Stimulated activated naive CD8-positive, alpha-beta T cell treated with anti-CD3 and anti-CD28 coated beads, Interleukin-15, Interleukin-2, amounts not matched to agents 100 U/mL and 50 U/mL, for 24 hours (primary cell): Measurements from ENCODE around the gene CELF2.
A peak's percentile ranks its signal among the peaks of the same experiment; 100 is the strongest.

Experiments used
- ATAC-seq: fragments of 150-1000 bp; cut with Tn5 transposase; one replicate; pipeline ENCODE4 v1.10.0; 2021
- DNase-seq: peaks from one replicate; pipeline ENCODE4 v3.0.0; 2021

Gene CELF2

GRCh38 chr10:11249808-11250195 lies 232.1 kb downstream of the CELF2 start:
- no peak for DNase-seq

GRCh38 chr10:11250304-11250703 lies 232.6 kb downstream of the CELF2 start:
- DNase-seq, result no peak

More at GRCh38 chr10:11249808-11250195, 232.1 kb downstream of the CELF2 start:
- ATAC-seq, result no peak

DNA sequence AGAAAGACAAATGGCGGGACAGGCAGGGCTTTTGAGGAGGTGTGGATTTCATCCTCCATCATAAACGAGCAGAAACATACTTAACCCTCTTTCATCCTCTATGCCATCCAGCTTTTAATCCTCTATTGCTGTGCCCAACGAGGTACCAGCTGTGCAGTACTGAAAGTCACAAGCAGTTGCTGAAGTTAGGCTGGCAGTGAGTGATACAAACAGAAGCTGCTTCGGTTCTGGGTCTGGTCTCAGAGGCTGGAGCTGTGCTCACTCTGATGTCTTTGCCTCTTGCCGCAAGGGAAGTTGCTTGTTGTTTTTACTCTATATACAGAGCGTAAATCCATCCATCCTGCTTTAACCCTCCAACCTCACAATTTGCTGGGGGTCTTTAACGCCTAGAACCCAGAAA lies 235.2 kb downstream of the CELF2 start:
- DNase-seq, result no peak
- ATAC-seq, result no peak

More at GRCh38 chr10:11250304-11250703, 232.6 kb downstream of the CELF2 start:
- ATAC-seq, result no peak

- DNase-seq (no peak), ATAC-seq (no peak)
These were observed 235.8 kb downstream of the CELF2 start for GRCh38 chr10:11253385-11254002.

DNA sequence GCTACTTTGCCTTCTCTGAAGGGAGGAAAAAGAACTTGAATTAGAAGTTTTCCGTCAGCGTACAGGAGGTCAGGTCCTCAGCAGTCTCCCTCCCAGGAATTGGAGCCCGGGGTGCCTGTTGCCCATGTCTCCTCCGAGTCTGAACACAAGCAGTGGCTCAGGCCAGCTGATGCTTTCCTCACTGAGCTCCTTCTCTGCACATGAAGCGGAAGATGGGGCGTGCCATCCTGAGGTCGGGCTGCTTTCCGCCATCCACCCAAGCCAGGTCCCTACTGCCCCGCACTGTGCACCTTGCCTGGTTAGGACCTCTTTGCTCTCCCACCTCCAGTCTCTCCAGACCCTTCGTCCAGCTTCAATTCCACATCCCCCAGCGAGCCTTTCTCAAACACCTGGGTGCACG lies 237.5 kb downstream of the CELF2 start:
- DNase-seq (no peak), ATAC-seq (no peak)

GRCh38 chr10:11255796-11256444 lies 238.2 kb downstream of the CELF2 start:
- no peak for DNase-seq

DNA sequence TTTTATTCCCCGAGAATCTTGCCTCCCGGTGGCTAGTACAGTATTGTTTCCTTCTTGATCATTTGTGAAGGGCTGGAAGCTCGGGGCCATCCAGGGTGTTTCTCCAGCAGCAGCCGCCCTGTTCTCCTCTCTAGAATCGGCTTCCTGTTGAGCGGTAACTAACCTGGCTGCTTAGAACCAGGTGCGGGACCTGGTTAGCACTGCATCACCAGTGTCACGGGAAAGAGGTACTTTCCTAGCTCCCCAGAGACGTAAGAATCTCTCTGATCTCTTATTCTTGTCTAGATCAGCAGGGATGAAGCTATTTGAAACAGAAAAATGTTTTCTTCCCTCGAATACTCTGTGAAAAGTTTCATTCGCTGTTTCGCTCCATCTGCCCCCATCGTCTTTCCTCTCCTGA lies 239.2 kb downstream of the CELF2 start:
- DNase-seq, result no peak
- ATAC-seq, result no peak

More at GRCh38 chr10:11255796-11256444, 238.2 kb downstream of the CELF2 start:
- no peak for ATAC-seq

- no peak for DNase-seq
- ATAC-seq, result no peak
These were observed 239.9 kb downstream of the CELF2 start for GRCh38 chr10:11257440-11258090.

DNA sequence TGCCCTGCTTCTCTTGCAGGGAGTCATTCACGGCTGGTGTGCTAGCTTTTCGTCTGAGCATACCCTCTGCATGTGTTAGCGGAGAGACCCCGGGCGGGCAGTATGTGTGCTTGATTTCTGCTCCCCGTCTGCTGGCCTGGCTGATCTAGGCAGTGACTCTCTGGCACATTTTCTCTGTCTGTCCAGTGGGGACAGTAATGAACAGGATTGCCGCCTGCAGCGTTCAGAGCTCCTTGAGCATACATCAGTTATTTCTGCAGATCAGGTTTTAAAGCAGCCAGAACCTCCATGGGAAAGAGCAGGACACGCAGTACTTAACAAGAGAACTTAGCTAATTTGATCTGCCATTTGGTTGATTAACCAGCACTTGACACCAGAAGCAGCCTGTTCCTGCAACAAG lies 242.5 kb downstream of the CELF2 start:
- DNase-seq, result no peak
- no peak for ATAC-seq

GRCh38 chr10:11261143-11261542 lies 243.5 kb downstream of the CELF2 start:
- ATAC-seq, result no peak
- no peak for DNase-seq

DNA sequence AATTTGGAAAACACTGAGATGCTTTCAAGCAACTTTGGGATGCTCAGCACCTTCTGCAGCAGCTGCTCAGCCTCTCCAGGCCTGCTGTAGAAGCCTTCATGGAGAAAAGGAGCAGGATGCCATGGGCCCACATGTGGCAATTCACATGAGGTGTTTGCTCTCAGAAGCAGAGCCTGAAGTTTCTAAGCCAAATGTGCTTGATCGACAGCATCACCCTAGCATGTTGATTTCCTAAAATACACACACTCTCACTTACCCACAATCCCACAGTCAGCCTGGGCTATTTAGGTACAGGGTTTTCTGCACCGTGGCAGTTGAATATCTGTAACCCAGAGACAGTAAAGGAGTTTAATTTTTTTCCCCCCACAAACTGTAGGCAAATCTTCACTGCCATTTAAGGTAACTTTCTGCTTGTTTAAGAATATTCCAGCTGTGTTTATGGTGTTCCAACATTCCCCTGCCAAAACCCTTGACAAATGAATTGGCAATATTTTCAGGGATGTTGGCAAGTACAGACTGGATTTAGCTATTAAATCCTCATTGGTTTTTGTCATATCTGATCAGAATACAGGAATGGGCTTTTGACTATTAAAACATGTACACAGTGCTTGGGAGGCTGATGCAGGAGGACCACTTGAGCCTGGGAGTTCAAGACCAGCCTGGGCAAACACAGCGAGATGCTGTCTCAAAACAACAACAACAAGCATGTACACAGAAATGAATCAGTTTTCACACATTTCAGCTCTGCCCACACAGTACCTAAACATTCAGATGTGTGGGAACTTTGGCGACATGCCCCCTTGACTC lies 244.2 kb downstream of the CELF2 start:
- DNase-seq (no peak), ATAC-seq (no peak)

DNA sequence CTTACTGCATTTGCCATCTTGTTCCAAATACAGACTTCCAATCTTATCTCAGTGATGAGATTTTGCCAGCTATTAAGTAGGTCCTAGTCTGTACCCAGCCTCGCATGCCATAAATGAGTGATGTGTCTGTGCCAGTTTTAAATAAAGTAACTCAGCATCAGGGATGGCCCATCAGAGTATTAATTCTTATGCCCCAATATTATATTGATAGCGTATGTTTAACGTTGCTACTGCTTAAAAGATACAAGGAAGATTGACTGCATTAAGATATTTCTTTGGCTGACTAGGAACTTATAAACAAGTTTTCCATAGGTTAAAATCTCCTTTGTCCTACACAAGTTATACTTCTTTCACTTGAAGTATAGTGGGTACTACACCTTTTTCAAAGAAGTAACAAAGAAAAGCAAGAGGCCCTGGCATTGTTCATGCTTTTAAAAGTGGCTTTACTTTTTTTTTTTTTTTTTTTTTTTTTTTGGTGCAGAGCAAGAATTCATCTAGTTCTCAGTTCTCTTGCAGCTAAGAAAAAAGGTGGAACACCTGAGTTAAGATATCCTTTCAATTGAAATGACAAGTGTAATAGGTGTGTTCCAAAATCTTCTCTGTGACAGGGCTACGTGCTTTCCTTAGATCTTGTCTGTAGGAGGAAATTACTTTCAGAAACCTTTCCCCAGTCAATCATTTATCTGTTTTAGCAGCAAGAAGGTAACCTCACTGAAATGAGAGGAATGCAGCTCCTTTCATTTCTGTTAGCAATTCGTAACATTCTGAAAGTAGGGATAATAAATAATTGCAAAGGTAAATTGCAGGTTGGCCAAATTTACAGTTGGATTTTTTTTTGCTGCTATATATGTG lies 245.0 kb downstream of the CELF2 start:
- ATAC-seq, result no peak
- DNase-seq, result no peak

DNA sequence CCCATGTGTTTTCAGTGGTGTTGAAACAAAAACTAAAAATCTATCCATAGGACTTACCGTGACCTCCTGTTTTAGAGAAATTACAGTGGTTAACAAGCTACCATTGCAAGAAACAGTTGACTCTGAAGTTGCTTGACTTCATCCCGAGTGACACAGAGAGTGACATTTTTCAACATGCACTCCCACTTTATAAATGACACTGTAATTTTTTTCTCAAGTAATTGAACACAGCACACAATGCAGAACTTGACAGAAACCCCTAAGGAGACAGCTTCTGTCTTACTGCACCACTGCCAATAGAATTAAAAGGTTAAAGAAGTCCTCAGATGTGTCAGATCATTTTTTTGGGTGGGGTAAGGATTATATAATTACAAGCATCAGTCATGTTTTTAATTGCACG lies 246.1 kb downstream of the CELF2 start:
- ATAC-seq (peak; percentile 37), DNase-seq (no peak)

- ATAC-seq, result no peak
- DNase-seq, result no peak
These were observed 246.8 kb downstream of the CELF2 start for GRCh38 chr10:11264296-11265048.

GRCh38 chr10:11265484-11265883 lies 247.8 kb downstream of the CELF2 start:
- ATAC-seq (no peak), DNase-seq (no peak)

DNA sequence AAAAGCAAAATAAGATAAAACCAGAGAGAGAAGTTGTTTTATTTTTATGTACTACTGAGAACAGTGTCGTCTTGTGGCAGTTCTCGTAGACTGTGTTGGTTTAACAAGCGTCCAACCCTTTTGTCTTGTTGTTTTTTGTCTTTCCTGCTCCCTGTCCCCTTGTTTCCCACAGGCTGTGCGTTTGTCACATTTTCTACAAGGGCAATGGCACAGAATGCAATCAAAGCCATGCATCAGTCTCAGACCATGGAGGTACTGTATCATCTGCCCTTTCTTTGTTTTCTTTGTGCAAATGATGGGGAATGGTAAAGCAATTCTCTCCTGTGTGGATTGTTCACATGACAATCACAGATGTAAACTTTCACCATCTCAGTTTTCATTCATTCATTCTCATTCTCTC lies 248.8 kb downstream of the CELF2 start:
- no peak for ATAC-seq
- no peak for DNase-seq

DNA sequence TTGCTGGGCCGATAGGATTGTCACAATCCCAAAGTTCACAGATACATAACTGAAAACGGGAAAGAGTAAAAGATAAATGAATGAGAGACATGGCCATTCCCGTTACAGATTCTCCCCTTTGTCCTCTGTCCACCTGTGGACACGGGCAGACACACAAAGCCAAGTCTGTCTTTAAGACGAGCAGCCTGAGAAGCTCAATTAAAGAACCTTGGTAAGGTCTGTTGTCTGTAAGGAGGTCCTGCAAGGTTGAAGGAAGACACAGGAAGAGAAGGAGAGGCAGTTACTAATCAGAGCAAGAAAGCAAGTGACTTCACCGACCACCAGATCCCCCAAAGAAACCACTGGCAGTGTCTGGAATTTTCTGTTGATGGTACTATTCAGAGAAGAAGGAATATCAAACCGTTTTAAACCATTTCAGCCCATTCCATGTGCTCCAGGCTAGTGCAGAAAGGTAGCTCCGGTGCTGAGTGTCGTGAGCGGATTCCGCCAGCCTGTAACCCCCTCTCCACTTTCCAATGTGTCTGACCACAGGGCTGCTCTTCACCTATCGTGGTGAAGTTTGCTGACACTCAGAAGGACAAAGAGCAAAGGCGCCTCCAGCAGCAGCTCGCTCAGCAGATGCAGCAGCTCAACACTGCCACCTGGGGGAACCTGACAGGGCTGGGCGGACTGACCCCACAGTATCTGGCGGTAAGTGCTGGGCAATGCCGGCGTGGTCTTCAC lies 252.6 kb downstream of the CELF2 start:
- peak; percentile 86 for DNase-seq
- ATAC-seq, result peak; percentile 86

DNA sequence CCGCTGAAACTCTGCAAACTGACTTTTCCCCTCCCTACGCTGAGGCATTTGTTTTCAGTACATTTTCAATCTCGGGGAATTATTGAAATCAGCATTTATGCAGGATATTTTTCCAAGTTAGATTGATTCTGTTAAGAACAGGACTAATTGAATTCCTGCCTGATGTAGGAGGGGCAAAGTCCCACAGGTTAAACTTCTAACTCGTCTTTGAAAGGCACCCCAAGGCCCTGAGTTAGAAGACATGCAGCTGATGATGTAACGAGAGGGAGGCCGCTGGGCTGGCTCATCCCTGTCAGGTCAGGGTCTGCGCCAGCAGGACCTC lies 253.1 kb downstream of the CELF2 start:
- DNase-seq, result no peak
- ATAC-seq, result no peak

DNA sequence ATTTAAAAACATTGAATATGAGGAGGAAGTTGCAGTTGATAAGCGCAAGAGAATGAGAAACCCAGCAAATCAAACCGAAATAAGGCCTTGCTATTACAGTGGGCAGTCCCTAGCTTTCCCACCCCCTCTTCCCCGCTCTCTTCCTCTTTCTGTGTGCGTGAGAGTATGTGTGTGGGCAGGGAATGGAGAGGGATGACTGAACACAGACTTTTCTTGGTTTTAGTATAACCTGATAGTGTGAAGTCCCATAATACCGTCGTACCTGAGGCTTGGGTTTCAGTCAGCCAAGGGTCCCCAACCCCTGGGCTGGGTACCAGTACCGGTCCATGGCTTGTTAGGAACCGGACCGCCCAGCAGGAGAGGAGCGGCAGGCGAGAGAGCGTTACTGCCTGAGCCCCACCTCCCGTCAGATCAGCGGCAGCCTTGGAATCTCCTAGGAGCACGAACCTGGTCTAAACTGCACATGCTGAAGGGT lies 255.3 kb downstream of the CELF2 start:
- no peak for DNase-seq
- no peak for ATAC-seq

DNA sequence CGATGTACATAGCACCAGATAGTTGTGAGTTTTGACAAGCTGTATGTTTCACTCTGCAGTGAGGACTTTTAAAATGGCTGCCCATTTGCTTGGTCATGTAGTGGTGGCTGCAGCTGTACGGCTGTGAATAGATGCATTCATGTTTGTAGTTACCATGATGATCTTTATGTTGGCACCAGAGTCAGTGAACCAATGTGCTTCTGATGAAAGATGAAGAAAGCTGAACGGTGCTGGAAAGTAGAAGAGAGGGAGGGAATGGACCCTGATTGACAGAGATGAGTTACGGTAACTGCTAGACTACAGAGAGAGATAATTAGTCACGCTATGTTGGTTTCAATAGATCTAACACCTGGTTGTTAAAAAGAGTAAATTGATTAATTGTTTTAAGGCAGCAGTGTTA lies 256.8 kb downstream of the CELF2 start:
- DNase-seq (no peak), ATAC-seq (no peak)
